OCI-LY7 (cell line): ENCODE data around the gene LRP2. TPM values are rescaled to one million over a fixed set of nuclear protein-coding genes. Genes with fewer than 3 reads are reported as not detected.

ENCODE experiments used
- BruUV-seq: library from RNA; stranded (reverse); fragments of 400-500 nt; replicated peaks from 2 replicates; lab custom pipeline; 2021; lab: Mats Ljungman, UMichigan
- CTCF ChIA-PET: fragments of 300-600 bp; sonication (Branson Sonifier 250); formaldehyde crosslinking; loops from one replicate; lab custom pipeline; 2022; ENCODE audit warnings: antibody characterized with exemption; ENCODE audit not compliant: unreplicated experiment; lab: Charles Lee
- POLR2A ChIA-PET: fragments of 300-600 bp; sonication (Branson Sonifier 250); formaldehyde crosslinking; loops from one replicate; lab custom pipeline; 2022; ENCODE audit warnings: antibody characterized with exemption; lab: Charles Lee
- DNase-seq: peaks from one replicate; pipeline ENCODE4 v3.0.0-alpha.2; 2015; ENCODE audit warnings: low spot score
- H2AFZ ChIP-seq: fragments of 200-600 bp; sonication (generic), shearing (Covaris generic); 2 replicates; pipeline ENCODE4 v1.6.1; 2014; ENCODE audit warnings: mild to moderate bottlenecking, antibody characterized with exemption, low read length, moderate library complexity
- H3K27ac ChIP-seq: fragments of 200-600 bp; sonication (generic); 2 replicates; pipeline ENCODE4 v1.5.1; 2014; ENCODE audit warnings: mixed run types, low read depth, mild to moderate bottlenecking, moderate library complexity, low read length, inconsistent platforms; ENCODE audit not compliant: poor library complexity, severe bottlenecking
- H3K36me3 ChIP-seq: fragments of 200-600 bp; sonication (generic); 2 replicates; pipeline ENCODE4 v1.6.1; 2014; ENCODE audit warnings: mild to moderate bottlenecking, antibody characterized with exemption, low read length, moderate library complexity, mixed read lengths; ENCODE audit not compliant: insufficient read depth
- H3K4me1 ChIP-seq: fragments of 200-600 bp; sonication (generic); 2 replicates; pipeline ENCODE4 v1.5.1; 2014; ENCODE audit warnings: mild to moderate bottlenecking, low read length; ENCODE audit not compliant: insufficient read depth, poor library complexity, severe bottlenecking
- H3K4me2 ChIP-seq: fragments of 200-600 bp; sonication (generic); 2 replicates; pipeline ENCODE4 v1.6.1; 2014; ENCODE audit warnings: mild to moderate bottlenecking, low read length
- H3K4me3 ChIP-seq: fragments of 200-600 bp; sonication (generic); 2 replicates; pipeline ENCODE4 v1.5.1; 2014; ENCODE audit warnings: mild to moderate bottlenecking, low read depth, low read length; ENCODE audit not compliant: poor library complexity, severe bottlenecking
- H3K79me2 ChIP-seq: fragments of 200-600 bp; sonication (generic); 2 replicates; pipeline ENCODE4 v1.6.1; 2016; ENCODE audit warnings: low read depth, mild to moderate bottlenecking, low read length, moderate library complexity, mixed read lengths; ENCODE audit not compliant: insufficient read depth
- H3K9me2 ChIP-seq: fragments of 200-600 bp; sonication (generic); 2 replicates; pipeline ENCODE4 v1.6.1; 2016; ENCODE audit warnings: mild to moderate bottlenecking, low read length, mixed read lengths; ENCODE audit not compliant: insufficient read depth
- H3K9me3 ChIP-seq: fragments of 200-600 bp; sonication (generic); 2 replicates; pipeline ENCODE4 v1.6.1; 2014; ENCODE audit warnings: mild to moderate bottlenecking, mixed run types, low read length, mixed read lengths
- H4K20me1 ChIP-seq: fragments of 200-600 bp; sonication (generic); 2 replicates; pipeline ENCODE4 v1.6.1; 2014; ENCODE audit warnings: mild to moderate bottlenecking, antibody characterized with exemption, low read length, moderate library complexity, mixed read lengths; ENCODE audit not compliant: insufficient read depth
- EZH2phosphoT487 ChIP-seq: fragments of 200-600 bp; sonication (generic); IDR thresholded peaks from 2 replicates; pipeline ENCODE4 v1.6.1; 2018; ENCODE audit warnings: low read depth, borderline replicate concordance, mild to moderate bottlenecking, mixed run types, antibody characterized with exemption, low read length, moderate library complexity, mixed read lengths
- intact Hi-C: fragments of 100-400 bp; cut with micrococcal nuclease; formaldehyde crosslinking; loops from one replicate; pipeline ENCODE4 v1.10.0; 2022; ENCODE audit not compliant: unreplicated experiment
- total RNA-seq, 2 experiments: library from RNA; depleted of rRNA in 1 of 2; stranded (reverse); fragments of >200 nt in 1 of 2; shearing (Covaris generic) in 1 of 2; gene quantifications; 2 replicates each; pipeline ENCODE4 v1.2.3, GENCODE V29; 2014 to 2022
- TF ChIP-seq, protein P1 (sequence below): fragments of 200-600 bp; sonication (generic); conservative IDR thresholded peaks from 2 replicates; pipeline ENCODE4 v1.5.1; 2014; ENCODE audit warnings: mild to moderate bottlenecking, antibody characterized with exemption, low read length, moderate library complexity, mixed read lengths

The LRP2 gene
- total RNA-seq, 2 experiments from 2014 or later: 0.89 TPM; not detected in 1

DNA sequence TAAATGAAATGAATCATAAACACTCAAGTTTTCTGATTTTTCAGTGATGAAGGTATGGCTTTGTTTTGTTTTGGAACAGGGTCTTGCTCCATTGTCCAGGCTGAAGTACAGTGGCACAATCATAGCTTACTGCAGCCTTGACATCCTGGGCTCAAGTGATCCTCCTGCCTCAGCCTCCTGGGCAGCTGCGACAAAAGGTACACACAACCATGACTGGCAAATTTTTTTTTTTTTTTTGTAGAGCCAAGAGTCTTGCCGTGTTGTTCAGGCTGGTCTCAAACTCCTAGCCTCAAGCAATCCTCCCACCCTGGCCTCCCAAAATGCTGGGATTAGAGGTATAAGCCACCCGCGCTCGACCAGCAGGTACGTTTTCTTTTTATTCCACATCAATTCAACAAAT, 22.5 kb upstream of the LRP2 start:
- Histone ChIP-seq H3K9me3 (no peaks in the 10 kb centered on the region), H3K36me3 (no peaks in the 10 kb centered on the region), H3K9me2 (no peaks in the 10 kb centered on the region), H3K4me3 (no peak overlapping the region), H3K4me1 (no peaks in the 10 kb centered on the region), H4K20me1 (no peaks in the 10 kb centered on the region), H3K79me2 (no peaks in the 10 kb centered on the region), H3K27ac (no peak overlapping the region), H3K4me2 (no peak overlapping the region), H2AFZ (no peak overlapping the region)
- no peak for TF ChIP-seq EZH2phosphoT487
- TF ChIP-seq, protein P1, sequence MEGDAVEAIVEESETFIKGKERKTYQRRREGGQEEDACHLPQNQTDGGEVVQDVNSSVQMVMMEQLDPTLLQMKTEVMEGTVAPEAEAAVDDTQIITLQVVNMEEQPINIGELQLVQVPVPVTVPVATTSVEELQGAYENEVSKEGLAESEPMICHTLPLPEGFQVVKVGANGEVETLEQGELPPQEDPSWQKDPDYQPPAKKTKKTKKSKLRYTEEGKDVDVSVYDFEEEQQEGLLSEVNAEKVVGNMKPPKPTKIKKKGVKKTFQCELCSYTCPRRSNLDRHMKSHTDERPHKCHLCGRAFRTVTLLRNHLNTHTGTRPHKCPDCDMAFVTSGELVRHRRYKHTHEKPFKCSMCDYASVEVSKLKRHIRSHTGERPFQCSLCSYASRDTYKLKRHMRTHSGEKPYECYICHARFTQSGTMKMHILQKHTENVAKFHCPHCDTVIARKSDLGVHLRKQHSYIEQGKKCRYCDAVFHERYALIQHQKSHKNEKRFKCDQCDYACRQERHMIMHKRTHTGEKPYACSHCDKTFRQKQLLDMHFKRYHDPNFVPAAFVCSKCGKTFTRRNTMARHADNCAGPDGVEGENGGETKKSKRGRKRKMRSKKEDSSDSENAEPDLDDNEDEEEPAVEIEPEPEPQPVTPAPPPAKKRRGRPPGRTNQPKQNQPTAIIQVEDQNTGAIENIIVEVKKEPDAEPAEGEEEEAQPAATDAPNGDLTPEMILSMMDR: no peak
- intact Hi-C loops: no loop called here
- no TSS peak for BruUV-seq
- DNase-seq: no peak
- ChIA-PET POLR2A (no interaction called here), CTCF (no interaction called here)

DNA sequence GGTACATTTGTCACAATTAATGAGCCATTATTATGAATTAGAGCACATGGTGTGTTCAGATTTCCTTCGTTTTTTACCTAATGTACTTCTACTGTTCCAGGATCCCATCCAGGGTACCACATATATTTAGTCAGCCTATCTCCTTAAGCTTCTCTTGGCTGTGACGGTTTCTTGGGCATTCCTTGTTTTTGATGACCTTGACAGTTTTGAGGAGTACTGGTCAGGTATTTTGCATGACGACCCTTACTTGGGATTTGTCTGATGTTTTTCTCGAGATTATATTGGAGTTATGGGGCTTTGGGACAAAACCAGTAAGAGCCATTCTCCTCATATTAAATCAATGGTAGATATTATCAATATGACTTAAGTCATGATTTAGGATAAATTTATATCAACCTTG, 10.2 kb upstream of the LRP2 start:
- no peak for TF ChIP-seq EZH2phosphoT487
- POLR2A ChIA-PET: no interaction called here
- H3K4me3 ChIP-seq: no peak overlapping the region
- intact Hi-C loops: no loop called here
- no peaks in the 10 kb centered on the region for H3K79me2 ChIP-seq
- no TSS peak for BruUV-seq
- no peak overlapping the region for H2AFZ ChIP-seq
- no peak for DNase-seq
- no peak overlapping the region for H3K4me2 ChIP-seq
- no peak overlapping the region for H3K27ac ChIP-seq
- no peaks in the 10 kb centered on the region for H3K9me2 ChIP-seq
- H4K20me1 ChIP-seq: no peaks in the 10 kb centered on the region
- CTCF ChIA-PET: no interaction called here
- no peaks in the 10 kb centered on the region for H3K9me3 ChIP-seq
- no peaks in the 10 kb centered on the region for H3K4me1 ChIP-seq
- H3K36me3 ChIP-seq: no peaks in the 10 kb centered on the region

DNA sequence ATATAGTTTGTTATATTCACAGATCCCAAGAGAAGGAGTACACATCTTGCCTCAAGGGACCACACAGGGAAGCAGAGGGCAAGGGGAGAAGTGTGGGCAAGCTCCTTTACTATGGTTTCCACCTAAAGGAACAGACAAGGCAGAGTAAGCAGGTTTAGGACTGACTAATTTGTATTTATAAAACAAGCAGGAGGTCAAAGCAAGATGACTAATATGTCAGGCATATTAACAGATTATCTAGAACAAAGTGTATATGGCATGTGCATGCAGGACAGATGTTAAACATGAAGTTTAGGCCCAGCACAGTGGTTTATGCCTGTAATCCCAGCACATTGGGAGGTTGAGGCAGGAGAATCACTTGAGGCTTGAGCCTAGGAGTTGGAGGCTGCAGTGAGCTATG, 3.7 kb upstream of the LRP2 start:
- Histone ChIP-seq H3K9me2 (no peaks in the 10 kb centered on the region), H3K36me3 (no peaks in the 10 kb centered on the region), H3K9me3 (no peaks in the 10 kb centered on the region), H3K4me1 (peaks cover 3% of the 10 kb centered on the region), H3K27ac (no peak overlapping the region), H3K4me3 (no peak overlapping the region), H4K20me1 (no peaks in the 10 kb centered on the region), H2AFZ (no peak overlapping the region), H3K4me2 (no peak overlapping the region), H3K79me2 (no peaks in the 10 kb centered on the region)
- intact Hi-C loops: no loop called here
- ChIA-PET CTCF (no interaction called here), POLR2A (no interaction called here)
- BruUV-seq: no TSS peak
- no peak for TF ChIP-seq EZH2phosphoT487
- TF ChIP-seq, protein P1: no peak
- no peak for DNase-seq
